ENCODE measurements around the gene MCF2L. TPM values are rescaled to one million over a fixed set of nuclear protein-coding genes. Genes with fewer than 3 reads are reported as not detected.
A peak's percentile ranks its signal among the peaks of the same experiment; 100 is the strongest.
"Not testable (repeated sequence)": the region's sequence is repeated elsewhere in the genome, so short reads cannot be mapped to it uniquely, and the experiment has no call there.

MCF2L gene
- total RNA-seq, 1 experiment from 2014 or later = 21.3 TPM

DNA sequence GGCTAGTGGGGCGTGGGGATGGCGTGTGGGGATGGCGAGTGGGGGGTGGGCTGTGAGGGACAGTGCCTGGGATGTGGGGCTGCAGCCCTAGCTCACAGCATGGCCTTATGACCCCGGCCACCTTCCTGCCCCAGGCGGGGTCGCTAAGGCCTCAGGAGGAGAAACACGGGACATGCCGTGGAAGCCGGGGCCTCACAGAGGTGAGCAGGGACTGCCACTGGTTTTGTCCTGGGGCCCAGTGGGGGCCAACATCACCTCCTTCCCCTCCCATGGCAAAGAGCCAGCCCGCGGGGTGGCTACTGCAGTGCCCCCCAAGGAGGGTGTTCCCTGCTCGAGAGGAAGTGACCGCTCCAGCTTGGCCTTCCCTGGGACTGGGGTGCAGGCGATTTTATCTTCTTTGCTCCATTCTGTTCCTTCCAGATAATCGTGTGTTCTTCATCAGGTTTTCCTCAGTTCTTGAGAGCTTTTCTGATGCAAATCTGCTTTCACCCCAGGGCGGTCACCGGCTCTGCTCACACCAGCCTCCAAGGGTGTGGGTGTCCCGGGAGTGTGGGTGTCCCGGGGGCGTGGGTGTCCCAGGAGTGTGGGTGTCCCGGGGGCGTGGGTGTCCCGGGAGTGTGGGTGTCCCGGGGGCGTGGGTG, 137.8 kb downstream of the MCF2L start:
- Histone ChIP-seq H3K36me3 (replicated peaks; ENCODE audit: control insufficient read depth, insufficient read depth, low read length) (no peaks in the 10 kb centered on the region), H3K4me3 (ENCODE audit: insufficient read depth, low read depth, low read length) (no peak overlapping the region), H3K27me3 (ENCODE audit: control insufficient read depth, insufficient read depth, low read length) (peaks cover 19% of the 10 kb centered on the region; the same call in 1 of the 2 replicates)
- peak; percentile 66 for DNase-seq

DNA sequence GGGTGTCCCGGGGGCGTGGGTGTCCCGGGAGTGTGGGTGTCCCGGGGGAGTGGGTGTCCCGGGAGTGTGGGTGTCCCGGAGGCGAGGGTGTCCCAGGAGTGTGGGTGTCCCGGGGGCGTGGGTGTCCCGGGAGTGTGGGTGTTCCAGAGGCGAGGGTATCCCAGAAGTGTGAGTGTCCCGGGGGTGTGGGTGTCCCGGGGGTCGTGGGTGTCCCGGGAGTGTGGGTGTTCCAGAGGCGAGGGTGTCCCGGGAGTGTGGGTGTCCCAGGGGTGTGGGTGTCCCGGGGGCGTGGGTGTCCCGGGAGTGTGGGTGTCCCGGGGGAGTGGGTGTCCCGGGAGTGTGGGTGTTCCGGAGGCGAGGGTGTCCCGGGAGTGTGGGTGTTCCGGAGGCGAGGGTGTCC, 139.5 kb downstream of the MCF2L start:
- peaks cover 19% of the 10 kb centered on the region; the same call in 1 of the 2 replicates for H3K27me3 ChIP-seq (ENCODE audit: control insufficient read depth, insufficient read depth, low read length)
- not testable (repeated sequence) for DNase-seq; H3K4me3 ChIP-seq (ENCODE audit: insufficient read depth, low read depth, low read length); H3K36me3 ChIP-seq (replicated peaks; ENCODE audit: control insufficient read depth, insufficient read depth, low read length)

- Histone ChIP-seq H3K27me3 (ENCODE audit: control insufficient read depth, insufficient read depth, low read length) (peaks cover 19% of the 10 kb centered on the region; the same call in 1 of the 2 replicates), H3K36me3 (replicated peaks; ENCODE audit: control insufficient read depth, insufficient read depth, low read length) (no peaks in the 10 kb centered on the region), H3K4me3 (ENCODE audit: insufficient read depth, low read depth, low read length) (peak overlapping the region; percentile 32; the same call in 1 of the 2 replicates)
- DNase-seq = no peak
Measured at GRCh38 chr13:113109151-113110047, 140.4 kb downstream of the MCF2L start.

DNA sequence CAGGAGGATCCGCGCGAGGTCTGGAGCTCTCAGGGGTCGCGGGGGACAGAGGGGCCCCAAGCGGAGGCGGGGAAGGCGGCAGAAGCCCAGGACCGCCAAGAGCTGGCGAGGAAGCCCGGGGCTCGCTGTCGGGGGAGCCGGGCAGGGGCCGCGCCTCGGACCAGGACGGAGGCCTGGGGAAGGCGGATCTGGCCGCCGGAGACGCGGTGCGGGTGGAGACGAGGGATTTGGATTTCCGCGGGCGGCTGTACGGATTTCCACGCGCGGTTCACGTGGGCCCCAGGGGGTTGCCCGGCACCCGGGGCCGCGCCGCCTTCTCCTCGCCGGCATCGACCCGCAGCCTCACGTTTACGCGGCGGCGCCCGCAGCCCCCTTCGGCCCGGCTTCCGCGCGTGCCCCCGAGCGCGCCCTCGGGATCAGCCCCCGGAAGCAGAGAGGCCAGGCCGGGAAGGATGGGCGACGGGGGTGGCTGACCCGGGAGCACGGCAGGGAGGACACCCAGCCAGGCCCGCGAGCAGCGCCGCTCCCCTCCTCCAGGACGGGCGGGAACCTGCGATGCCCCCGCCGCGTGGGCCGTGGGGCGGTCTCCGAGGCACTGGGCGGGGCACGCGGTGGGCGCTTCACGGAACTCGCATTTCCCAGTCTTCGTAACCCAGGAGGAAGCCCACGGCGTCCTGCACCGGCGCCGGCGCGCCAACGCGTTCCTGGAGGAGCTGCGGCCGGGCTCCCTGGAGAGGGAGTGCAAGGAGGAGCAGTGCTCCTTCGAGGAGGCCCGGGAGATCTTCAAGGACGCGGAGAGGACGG, 141.2 kb downstream of the MCF2L start:
- peak overlapping the region; percentile 32; the same call in 1 of the 2 replicates for H3K4me3 ChIP-seq (ENCODE audit: insufficient read depth, low read depth, low read length)
- peaks cover 19% of the 10 kb centered on the region; the same call in 1 of the 2 replicates for H3K27me3 ChIP-seq (ENCODE audit: control insufficient read depth, insufficient read depth, low read length)
- peak; percentile 68 for DNase-seq
- H3K36me3 ChIP-seq (replicated peaks; ENCODE audit: control insufficient read depth, insufficient read depth, low read length) = no peaks in the 10 kb centered on the region

GRCh38 chr13:113110852-113111315, 141.9 kb downstream of the MCF2L start:
- DNase-seq = peak; percentile 62
- Histone ChIP-seq H3K27me3 (ENCODE audit: control insufficient read depth, insufficient read depth, low read length) (peaks cover 19% of the 10 kb centered on the region; the same call in 1 of the 2 replicates), H3K36me3 (replicated peaks; ENCODE audit: control insufficient read depth, insufficient read depth, low read length) (no peaks in the 10 kb centered on the region), H3K4me3 (ENCODE audit: insufficient read depth, low read depth, low read length) (peak overlapping the region; percentile 32; the same call in 1 of the 2 replicates)

DNA sequence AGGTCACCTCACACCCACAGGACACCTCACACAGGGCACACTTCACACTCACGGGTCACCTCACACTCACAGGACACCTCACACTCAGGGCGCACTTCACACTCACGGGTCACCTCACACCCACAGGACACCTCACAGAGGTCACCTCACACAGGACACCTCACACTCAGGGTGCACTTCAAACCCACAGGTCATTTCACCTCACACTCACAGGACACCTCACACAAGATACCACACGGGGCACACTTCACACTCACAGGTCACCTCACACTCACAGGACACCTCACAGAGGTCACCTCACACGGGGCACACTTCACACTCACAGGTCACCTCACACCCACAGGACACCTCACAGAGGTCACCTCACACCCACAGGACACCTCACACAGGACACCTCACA, 142.8 kb downstream of the MCF2L start:
- not testable (repeated sequence) for H3K4me3 ChIP-seq (ENCODE audit: insufficient read depth, low read depth, low read length); DNase-seq; H3K36me3 ChIP-seq (replicated peaks; ENCODE audit: control insufficient read depth, insufficient read depth, low read length)
- H3K27me3 ChIP-seq (ENCODE audit: control insufficient read depth, insufficient read depth, low read length) = peaks cover 19% of the 10 kb centered on the region; the same call in 1 of the 2 replicates

- peaks cover 19% of the 10 kb centered on the region; the same call in 1 of the 2 replicates for H3K27me3 ChIP-seq (ENCODE audit: control insufficient read depth, insufficient read depth, low read length)
- not testable (repeated sequence) for DNase-seq; H3K36me3 ChIP-seq (replicated peaks; ENCODE audit: control insufficient read depth, insufficient read depth, low read length); H3K4me3 ChIP-seq (ENCODE audit: insufficient read depth, low read depth, low read length)
Measured at GRCh38 chr13:113112475-113112874, 143.5 kb downstream of the MCF2L start.

DNA sequence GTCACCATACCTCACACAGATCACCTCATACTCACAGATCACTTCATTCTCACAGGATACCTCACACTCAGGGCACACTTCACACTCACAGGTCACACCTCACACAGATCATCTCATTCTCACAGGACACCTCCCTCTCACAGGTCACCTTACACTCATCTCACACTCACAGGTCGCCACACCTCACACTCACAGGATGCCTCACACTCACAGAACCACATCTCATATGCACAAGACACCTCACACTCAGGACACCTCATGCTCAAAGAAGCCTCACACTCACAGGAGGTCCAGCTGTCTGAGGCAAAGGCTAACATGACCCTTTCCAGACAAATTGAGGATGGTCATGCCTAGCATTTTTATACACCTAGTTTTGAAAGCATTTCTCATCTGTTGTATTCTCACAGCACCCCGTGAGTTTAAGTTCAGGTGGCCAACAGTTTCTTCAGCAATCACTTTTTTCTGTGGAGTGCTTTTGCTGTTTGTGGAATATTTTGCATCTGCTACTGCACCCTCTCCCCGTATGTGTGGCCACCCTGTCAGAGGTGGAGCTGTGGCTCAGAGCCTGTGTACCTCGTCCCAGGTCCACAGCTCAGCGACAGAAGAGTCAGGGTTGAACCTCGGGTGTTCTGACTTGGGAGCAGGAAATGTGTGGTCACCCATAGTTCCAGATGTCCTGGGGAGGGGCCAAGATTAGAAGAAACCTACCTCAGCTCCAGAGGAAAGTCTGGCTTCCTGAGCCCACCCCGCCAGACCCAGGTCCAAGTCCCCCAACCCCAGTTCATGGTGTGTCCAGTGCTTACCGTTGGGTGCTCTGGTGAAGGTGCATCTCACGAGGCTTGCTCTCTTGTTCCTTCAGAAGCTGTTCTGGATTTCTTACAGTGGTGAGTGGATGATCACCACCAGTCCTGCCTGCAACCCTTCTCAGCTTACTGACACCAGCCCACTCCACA, 144.2 kb downstream of the MCF2L start:
- DNase-seq = peak; percentile 22
- no peak overlapping the region for H3K4me3 ChIP-seq (ENCODE audit: insufficient read depth, low read depth, low read length)
- no peaks in the 10 kb centered on the region for H3K36me3 ChIP-seq (replicated peaks; ENCODE audit: control insufficient read depth, insufficient read depth, low read length)
- H3K27me3 ChIP-seq (ENCODE audit: control insufficient read depth, insufficient read depth, low read length) = peaks cover 19% of the 10 kb centered on the region; the same call in 1 of the 2 replicates

DNA sequence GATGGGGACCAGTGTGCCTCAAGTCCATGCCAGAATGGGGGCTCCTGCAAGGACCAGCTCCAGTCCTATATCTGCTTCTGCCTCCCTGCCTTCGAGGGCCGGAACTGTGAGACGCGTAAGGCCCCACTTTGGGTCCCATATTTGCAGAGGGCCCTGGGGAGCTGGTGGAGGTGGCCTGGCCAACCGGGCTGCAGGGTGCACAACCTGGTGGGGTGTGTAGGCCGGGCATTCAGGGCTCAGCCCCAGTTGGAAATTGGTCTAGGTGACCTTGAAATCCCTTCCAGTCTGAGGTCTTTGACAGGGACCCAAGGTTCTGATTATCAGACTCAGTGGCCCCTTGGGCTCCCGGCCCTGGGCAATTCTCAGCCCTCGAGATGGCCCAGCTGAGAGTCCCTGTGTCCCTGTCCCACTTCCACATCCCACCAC, 144.8 kb downstream of the MCF2L start:
- Histone ChIP-seq H3K36me3 (replicated peaks; ENCODE audit: control insufficient read depth, insufficient read depth, low read length) (no peaks in the 10 kb centered on the region), H3K4me3 (ENCODE audit: insufficient read depth, low read depth, low read length) (no peak overlapping the region), H3K27me3 (ENCODE audit: control insufficient read depth, insufficient read depth, low read length) (peaks cover 19% of the 10 kb centered on the region; the same call in 1 of the 2 replicates)
- DNase-seq = peak; percentile 23

GRCh38 chr13:113114511-113115362, 145.7 kb downstream of the MCF2L start:
- no peak overlapping the region for H3K4me3 ChIP-seq (ENCODE audit: insufficient read depth, low read depth, low read length)
- peaks cover 13% of the 10 kb centered on the region; the same call in 1 of the 2 replicates for H3K27me3 ChIP-seq (ENCODE audit: control insufficient read depth, insufficient read depth, low read length)
- DNase-seq = peak; percentile 46
- H3K36me3 ChIP-seq (replicated peaks; ENCODE audit: control insufficient read depth, insufficient read depth, low read length) = no peaks in the 10 kb centered on the region

DNA sequence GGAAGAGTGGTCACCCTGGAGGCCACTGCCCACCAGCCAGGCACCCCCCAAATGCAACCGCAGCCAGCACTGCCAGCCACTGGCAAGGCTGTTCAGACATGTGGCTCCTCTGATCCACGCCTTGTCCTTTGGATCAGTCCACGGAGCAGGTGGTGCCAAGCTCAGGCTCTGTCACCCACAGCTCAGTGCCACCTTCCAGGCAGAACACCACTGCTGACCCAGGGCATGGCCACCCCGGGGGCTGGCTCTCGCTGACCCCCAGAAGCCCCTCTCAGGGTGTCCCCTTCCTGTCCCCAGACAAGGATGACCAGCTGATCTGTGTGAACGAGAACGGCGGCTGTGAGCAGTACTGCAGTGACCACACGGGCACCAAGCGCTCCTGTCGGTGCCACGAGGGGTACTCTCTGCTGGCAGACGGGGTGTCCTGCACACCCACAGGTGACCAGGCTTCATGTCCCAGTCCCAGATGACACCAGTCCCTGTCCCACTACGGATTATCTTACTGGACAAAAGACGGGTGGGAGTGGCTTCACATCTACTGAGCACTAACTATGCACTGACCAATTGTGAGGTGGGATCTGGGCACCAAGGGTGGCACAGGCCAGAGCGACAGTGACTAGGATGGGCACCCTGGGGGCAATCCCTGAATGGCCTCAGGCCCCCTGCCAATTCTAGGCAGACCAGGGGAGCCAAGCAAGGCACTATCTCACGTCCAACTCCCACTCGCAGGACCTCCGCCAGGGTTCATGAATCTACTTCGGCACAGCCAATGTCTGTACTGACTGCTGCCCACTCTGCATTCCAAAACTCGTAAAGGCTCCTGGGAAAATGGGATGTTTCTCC, 146.6 kb downstream of the MCF2L start:
- Histone ChIP-seq H3K36me3 (replicated peaks; ENCODE audit: control insufficient read depth, insufficient read depth, low read length) (no peaks in the 10 kb centered on the region), H3K4me3 (ENCODE audit: insufficient read depth, low read depth, low read length) (no peak overlapping the region), H3K27me3 (ENCODE audit: control insufficient read depth, insufficient read depth, low read length) (peaks cover 6% of the 10 kb centered on the region; the same call in 1 of the 2 replicates)
- peak; percentile 44 for DNase-seq
